Measurements from ENCODE around the gene SMIM1. TPM values are rescaled to one million over a fixed set of nuclear protein-coding genes. Genes with fewer than 3 reads are reported as not detected.

Gene SMIM1
- total RNA-seq, 2 experiments from 2014 or later: 3.8 to 4.3 TPM

DNA sequence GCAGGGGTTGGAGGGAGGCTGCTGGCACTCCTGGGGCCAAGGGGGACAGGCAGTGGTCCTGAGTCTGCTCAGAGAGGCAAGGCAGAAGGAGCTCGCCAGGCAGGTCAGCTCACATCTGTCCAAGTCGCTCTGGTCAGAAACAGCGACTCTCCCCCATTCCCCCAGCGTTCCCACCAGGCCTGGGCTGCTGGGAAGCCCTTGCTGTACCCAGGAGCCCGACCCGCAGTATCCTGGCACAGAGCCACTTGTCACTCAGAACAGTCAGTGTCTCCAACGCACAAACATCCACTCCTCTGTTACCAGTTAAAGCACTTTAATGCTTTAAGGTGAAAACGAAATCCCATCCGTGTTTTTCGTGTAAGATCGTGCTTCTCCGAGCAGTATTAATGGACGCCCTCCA is 36.9 kb upstream of the SMIM1 start:
- POLR2A ChIA-PET: no interaction called here
- TF ChIP-seq, protein P1, sequence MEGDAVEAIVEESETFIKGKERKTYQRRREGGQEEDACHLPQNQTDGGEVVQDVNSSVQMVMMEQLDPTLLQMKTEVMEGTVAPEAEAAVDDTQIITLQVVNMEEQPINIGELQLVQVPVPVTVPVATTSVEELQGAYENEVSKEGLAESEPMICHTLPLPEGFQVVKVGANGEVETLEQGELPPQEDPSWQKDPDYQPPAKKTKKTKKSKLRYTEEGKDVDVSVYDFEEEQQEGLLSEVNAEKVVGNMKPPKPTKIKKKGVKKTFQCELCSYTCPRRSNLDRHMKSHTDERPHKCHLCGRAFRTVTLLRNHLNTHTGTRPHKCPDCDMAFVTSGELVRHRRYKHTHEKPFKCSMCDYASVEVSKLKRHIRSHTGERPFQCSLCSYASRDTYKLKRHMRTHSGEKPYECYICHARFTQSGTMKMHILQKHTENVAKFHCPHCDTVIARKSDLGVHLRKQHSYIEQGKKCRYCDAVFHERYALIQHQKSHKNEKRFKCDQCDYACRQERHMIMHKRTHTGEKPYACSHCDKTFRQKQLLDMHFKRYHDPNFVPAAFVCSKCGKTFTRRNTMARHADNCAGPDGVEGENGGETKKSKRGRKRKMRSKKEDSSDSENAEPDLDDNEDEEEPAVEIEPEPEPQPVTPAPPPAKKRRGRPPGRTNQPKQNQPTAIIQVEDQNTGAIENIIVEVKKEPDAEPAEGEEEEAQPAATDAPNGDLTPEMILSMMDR (conservative IDR thresholded peaks at IDR 0.05; ENCODE audit: low read length): no peak
- TF ChIP-seq EZH2phosphoT487 (IDR thresholded peaks at IDR 0.05; ENCODE audit: borderline replicate concordance, low read depth, low read length): no peak
- Histone ChIP-seq H3K4me2 (ENCODE audit: low read length) (no peak overlapping the region), H3K9me2 (ENCODE audit: insufficient read depth, low read length) (no peaks in the 10 kb centered on the region), H2AFZ (ENCODE audit: low read length) (no peak overlapping the region), H3K9me3 (ENCODE audit: low read length) (no peaks in the 10 kb centered on the region), H3K79me2 (ENCODE audit: insufficient read depth, low read depth, low read length) (no peaks in the 10 kb centered on the region), H3K36me3 (ENCODE audit: insufficient read depth, low read length) (no peaks in the 10 kb centered on the region), H3K4me1 (ENCODE audit: insufficient read depth, low read length, poor library complexity, severe bottlenecking) (no peaks in the 10 kb centered on the region), H3K27ac (ENCODE audit: low read depth, low read length, poor library complexity, severe bottlenecking) (no peak overlapping the region), H3K4me3 (ENCODE audit: low read depth, low read length, poor library complexity, severe bottlenecking) (no peak overlapping the region), H4K20me1 (ENCODE audit: insufficient read depth, low read length) (no peaks in the 10 kb centered on the region)
- intact Hi-C loops (cut with micrococcal nuclease; ENCODE audit: unreplicated experiment): no loop called here
- CTCF ChIA-PET (ENCODE audit: unreplicated experiment): no interaction called here
- no peak for DNase-seq (ENCODE audit: low spot score)
- no TSS peak for BruUV-seq (replicated peaks)

GRCh38 chr1:3736131-3736561 is 36.4 kb upstream of the SMIM1 start:
- Histone ChIP-seq H3K9me3 (ENCODE audit: low read length) (no peaks in the 10 kb centered on the region), H3K4me3 (ENCODE audit: low read depth, low read length, poor library complexity, severe bottlenecking) (no peak overlapping the region), H3K27ac (ENCODE audit: low read depth, low read length, poor library complexity, severe bottlenecking) (no peak overlapping the region), H3K36me3 (ENCODE audit: insufficient read depth, low read length) (no peaks in the 10 kb centered on the region), H3K9me2 (ENCODE audit: insufficient read depth, low read length) (no peaks in the 10 kb centered on the region), H4K20me1 (ENCODE audit: insufficient read depth, low read length) (no peaks in the 10 kb centered on the region), H3K4me1 (ENCODE audit: insufficient read depth, low read length, poor library complexity, severe bottlenecking) (no peaks in the 10 kb centered on the region), H3K4me2 (ENCODE audit: low read length) (no peak overlapping the region), H3K79me2 (ENCODE audit: insufficient read depth, low read depth, low read length) (no peaks in the 10 kb centered on the region), H2AFZ (ENCODE audit: low read length) (no peak overlapping the region)
- DNase-seq (ENCODE audit: low spot score): no peak
- ChIA-PET CTCF (ENCODE audit: unreplicated experiment) (no interaction called here), POLR2A (no interaction called here)
- TF ChIP-seq, protein P1 (conservative IDR thresholded peaks at IDR 0.05; ENCODE audit: low read length): no peak
- TF ChIP-seq EZH2phosphoT487 (IDR thresholded peaks at IDR 0.05; ENCODE audit: borderline replicate concordance, low read depth, low read length): no peak
- intact Hi-C loops (cut with micrococcal nuclease; ENCODE audit: unreplicated experiment): no loop called here
- BruUV-seq (replicated peaks): no TSS peak

- H3K4me1 ChIP-seq (ENCODE audit: insufficient read depth, low read length, poor library complexity, severe bottlenecking): no peaks in the 10 kb centered on the region
- CTCF ChIA-PET (ENCODE audit: unreplicated experiment): no interaction called here
- H3K79me2 ChIP-seq (ENCODE audit: insufficient read depth, low read depth, low read length): no peaks in the 10 kb centered on the region
- H3K36me3 ChIP-seq (ENCODE audit: insufficient read depth, low read length): no peaks in the 10 kb centered on the region
- BruUV-seq (replicated peaks): no TSS peak
- H3K9me3 ChIP-seq (ENCODE audit: low read length): no peaks in the 10 kb centered on the region
- no peaks in the 10 kb centered on the region for H3K9me2 ChIP-seq (ENCODE audit: insufficient read depth, low read length)
- no peak overlapping the region for H3K27ac ChIP-seq (ENCODE audit: low read depth, low read length, poor library complexity, severe bottlenecking)
- POLR2A ChIA-PET: no interaction called here
- H3K4me3 ChIP-seq (ENCODE audit: low read depth, low read length, poor library complexity, severe bottlenecking): no peak overlapping the region
- no peak overlapping the region for H2AFZ ChIP-seq (ENCODE audit: low read length)
- H4K20me1 ChIP-seq (ENCODE audit: insufficient read depth, low read length): no peaks in the 10 kb centered on the region
- DNase-seq (ENCODE audit: low spot score): no peak
- intact Hi-C loops (cut with micrococcal nuclease; ENCODE audit: unreplicated experiment): no loop called here
- TF ChIP-seq EZH2phosphoT487 (IDR thresholded peaks at IDR 0.05; ENCODE audit: borderline replicate concordance, low read depth, low read length): no peak
- TF ChIP-seq, protein P1 (conservative IDR thresholded peaks at IDR 0.05; ENCODE audit: low read length): no peak
- no peak overlapping the region for H3K4me2 ChIP-seq (ENCODE audit: low read length)
Observed at GRCh38 chr1:3736708-3737107, 35.8 kb upstream of the SMIM1 start.

All from OCI-LY7 (cell line).